DND-41 (cell line): ENCODE measurements around the gene CPM.

Experiments
- ATAC-seq: fragments of 200-7000 bp; cut with Tn5 transposase; 3 replicates; pipeline ENCODE4 v1.9.1; 2021; ENCODE audit warnings: low read depth; ENCODE audit not compliant: insufficient read depth
- DNase-seq: peaks from one replicate; pipeline ENCODE4 v3.0.0-alpha.2; 2020
- H2AFZ ChIP-seq: 2 replicates; pipeline ENCODE4 v1.6.0; 2012; ENCODE audit warnings: low read depth, low read length
- H3K27ac ChIP-seq: 2 replicates; pipeline ENCODE4 v1.5.1; 2012; ENCODE audit warnings: low read length, inconsistent platforms
- H3K27me3 ChIP-seq: fragments of 200-600 bp; sonication (generic); 2 replicates; pipeline ENCODE4 v1.6.0; 2012; ENCODE audit warnings: low read length, mild to moderate bottlenecking, inconsistent platforms; ENCODE audit not compliant: insufficient read depth, poor library complexity
- H3K36me3 ChIP-seq: 2 replicates; pipeline ENCODE4 v1.5.1; 2012; ENCODE audit warnings: low read length, inconsistent platforms; ENCODE audit not compliant: insufficient read depth
- H3K4me1 ChIP-seq: 2 replicates; pipeline ENCODE4 v1.5.1; 2012; ENCODE audit warnings: mild to moderate bottlenecking, low read length; ENCODE audit not compliant: insufficient read depth
- H3K4me2 ChIP-seq: 2 replicates; pipeline ENCODE4 v1.6.0; 2012; ENCODE audit warnings: mild to moderate bottlenecking, moderate library complexity, low read length, inconsistent platforms; ENCODE audit not compliant: insufficient read depth
- H3K4me3 ChIP-seq, 2 experiments: fragments of 200-600 bp in 1 of 2; shearing (Covaris generic) in 1 of 2; 2 replicates each; pipeline ENCODE4 v1.5.1; 2012 to 2016; ENCODE audit warnings: inconsistent platforms in 2 of 2, low read length in 2 of 2, mild to moderate bottlenecking in 2 of 2, low read depth in 1 of 2, moderate library complexity in 1 of 2
- H3K79me2 ChIP-seq: 2 replicates; pipeline ENCODE4 v1.6.0; 2012; ENCODE audit warnings: low read length, inconsistent platforms; ENCODE audit not compliant: insufficient read depth
- H3K9ac ChIP-seq: 2 replicates; pipeline ENCODE4 v1.6.0; 2012; ENCODE audit warnings: low read depth, mild to moderate bottlenecking, inconsistent platforms, low read length, moderate library complexity
- H3K9me3 ChIP-seq: 2 replicates; pipeline ENCODE4 v1.5.1; 2012; ENCODE audit warnings: low read length, moderate library complexity, mild to moderate bottlenecking, inconsistent platforms; ENCODE audit not compliant: insufficient read depth, severe bottlenecking
- H4K20me1 ChIP-seq: 2 replicates; pipeline ENCODE4 v1.6.0; 2012; ENCODE audit warnings: low read length; ENCODE audit not compliant: insufficient read depth
- CTCF ChIP-seq: IDR thresholded peaks from 2 replicates; pipeline ENCODE4 v1.5.1; 2012; ENCODE audit warnings: borderline replicate concordance, low read length, moderate library complexity, mild to moderate bottlenecking; ENCODE audit not compliant: poor library complexity, severe bottlenecking; ENCODE audit errors: extremely low read depth
- EZH2 ChIP-seq: IDR thresholded peaks from 3 replicates; pipeline ENCODE4 v1.6.1; 2012; ENCODE audit warnings: borderline replicate concordance, low read depth, mild to moderate bottlenecking, moderate library complexity, low read length, inconsistent platforms; ENCODE audit not compliant: severe bottlenecking

The CPM gene

GRCh38 chr12:68908076-68908475 is 24.9 kb downstream of the CPM start:
- Histone ChIP-seq H4K20me1 (no peaks in the 10 kb centered on the region), H3K27ac (no peak overlapping the region), H3K79me2 (no peaks in the 10 kb centered on the region), H3K4me3 (no peak overlapping the region), H2AFZ (no peak overlapping the region), H3K27me3 (no peaks in the 10 kb centered on the region), H3K4me2 (no peak overlapping the region), H3K4me1 (no peaks in the 10 kb centered on the region), H3K36me3 (no peaks in the 10 kb centered on the region), H3K9me3 (no peaks in the 10 kb centered on the region), H3K9ac (no peak overlapping the region)
- ATAC-seq (no peak), DNase-seq (no peak)
- TF ChIP-seq CTCF (no peak), EZH2 (no peak)

- Histone ChIP-seq H3K4me1 (no peaks in the 10 kb centered on the region), H3K4me3 (no peak overlapping the region), H3K36me3 (no peaks in the 10 kb centered on the region), H3K79me2 (no peaks in the 10 kb centered on the region), H3K9me3 (no peaks in the 10 kb centered on the region), H4K20me1 (no peaks in the 10 kb centered on the region), H3K27me3 (no peaks in the 10 kb centered on the region), H2AFZ (no peak overlapping the region), H3K9ac (no peak overlapping the region), H3K27ac (no peak overlapping the region), H3K4me2 (no peak overlapping the region)
- TF ChIP-seq EZH2 (no peak), CTCF (no peak)
- ATAC-seq (no peak), DNase-seq (no peak)
Measured at GRCh38 chr12:68905733-68906132, 27.2 kb downstream of the CPM start.

GRCh38 chr12:68904351-68904962 is 28.5 kb downstream of the CPM start:
- Histone ChIP-seq H3K9ac (no peak overlapping the region), H3K79me2 (no peaks in the 10 kb centered on the region), H3K4me2 (no peak overlapping the region), H3K4me3 (no peak overlapping the region), H4K20me1 (no peaks in the 10 kb centered on the region), H3K27me3 (no peaks in the 10 kb centered on the region), H3K4me1 (no peaks in the 10 kb centered on the region), H3K36me3 (no peaks in the 10 kb centered on the region), H3K27ac (no peak overlapping the region), H2AFZ (no peak overlapping the region), H3K9me3 (no peaks in the 10 kb centered on the region)
- TF ChIP-seq CTCF (no peak), EZH2 (no peak)
- ATAC-seq: no peak
- DNase-seq: no peak
